ENCODE measurements around the gene ZNF579.
"Not testable (repeated sequence)": the region's sequence is repeated elsewhere in the genome, so short reads cannot be mapped to it uniquely, and the experiment has no call there.

ZNF579 gene

GRCh38 chr19:55539090-55539984 lies 41.3 kb downstream of the ZNF579 start:
- DNase-seq (ENCODE audit: low read depth): no peak

GRCh38 chr19:55538132-55538531 lies 42.5 kb downstream of the ZNF579 start:
- DNase-seq (ENCODE audit: low read depth): no peak

- no peak for DNase-seq (ENCODE audit: low read depth)
These were observed 42.9 kb downstream of the ZNF579 start for GRCh38 chr19:55537741-55538111.

- DNase-seq (ENCODE audit: low read depth): no peak
These were observed 43.5 kb downstream of the ZNF579 start, which contains the start of gene SBK2 for GRCh38 chr19:55536951-55537740. Gene SBK2 (minus strand): TSS chr19:55537133. CDS start chr19:55536294, 839 bp downstream.

- no peak for DNase-seq (ENCODE audit: low read depth)
These were observed 44.3 kb downstream of the ZNF579 start for GRCh38 chr19:55536366-55536765.

- no peak for DNase-seq (ENCODE audit: low read depth)
These were observed 44.7 kb downstream of the ZNF579 start for GRCh38 chr19:55535965-55536350.

GRCh38 chr19:55535173-55535964 lies 45.3 kb downstream of the ZNF579 start:
- no peak for DNase-seq (ENCODE audit: low read depth)

- not testable (repeated sequence) for DNase-seq (ENCODE audit: low read depth)
These were observed 46.4 kb downstream of the ZNF579 start for GRCh38 chr19:55534280-55534679.

GRCh38 chr19:55530996-55531395 lies 49.7 kb downstream of the ZNF579 start:
- no peak for DNase-seq (ENCODE audit: low read depth)

- DNase-seq (ENCODE audit: low read depth): no peak
These were observed 50.9 kb downstream of the ZNF579 start for GRCh38 chr19:55529636-55530234.

- DNase-seq (ENCODE audit: low read depth): no peak
These were observed 52.4 kb downstream of the ZNF579 start for GRCh38 chr19:55528030-55528803.

GRCh38 chr19:55527197-55528029 lies 53.2 kb downstream of the ZNF579 start:
- no peak for DNase-seq (ENCODE audit: low read depth)
